Glutamatergic neuron (in vitro differentiated cells): ENCODE measurements around the gene APBB1IP. TPM values are rescaled to one million over a fixed set of nuclear protein-coding genes. Genes with fewer than 3 reads are reported as not detected.
"Not testable (repeated sequence)": the region's sequence is repeated elsewhere in the genome, so short reads cannot be mapped to it uniquely, and the experiment has no call there.

Experiments used
- DNase-seq: peaks from one replicate; pipeline ENCODE4 v3.0.0; 2022
- H3K27ac Mint-ChIP-seq: one replicate; pipeline ENCODE4 v1.8.0; 2020; ENCODE audit warnings: mild to moderate bottlenecking, mixed read lengths, inconsistent platforms; ENCODE audit not compliant: unreplicated experiment
- H3K27me3 Mint-ChIP-seq: one replicate; pipeline ENCODE4 v1.8.0; 2020; ENCODE audit warnings: mild to moderate bottlenecking, moderate library complexity, mixed read lengths, inconsistent platforms; ENCODE audit not compliant: unreplicated experiment
- H3K36me3 Mint-ChIP-seq: one replicate; pipeline ENCODE4 v1.8.0; 2020; ENCODE audit warnings: mild to moderate bottlenecking, mixed read lengths, inconsistent platforms; ENCODE audit not compliant: unreplicated experiment
- H3K4me1 Mint-ChIP-seq: one replicate; pipeline ENCODE4 v1.8.0; 2020; ENCODE audit warnings: mild to moderate bottlenecking, low read depth, mixed read lengths, inconsistent platforms; ENCODE audit not compliant: unreplicated experiment
- H3K4me3 Mint-ChIP-seq: one replicate; pipeline ENCODE4 v1.8.0; 2020; ENCODE audit warnings: mild to moderate bottlenecking, mixed read lengths, inconsistent platforms; ENCODE audit not compliant: unreplicated experiment
- H3K9me3 Mint-ChIP-seq: one replicate; pipeline ENCODE4 v1.8.0; 2020; ENCODE audit warnings: mild to moderate bottlenecking, moderate library complexity, mixed read lengths, inconsistent platforms; ENCODE audit not compliant: unreplicated experiment
- CTCF ChIP-seq: fragments of 200-600 bp; sonication (generic); IDR thresholded peaks from one replicate; pipeline ENCODE4 v1.5.0; 2021; ENCODE audit not compliant: partially characterized antibody, unreplicated experiment
- total RNA-seq: library from RNA; stranded (reverse); fragmentation: NEBNext Ultra II Directional; extraction: Animal tissue kit (Norgen Biotek cat#: 25700); gene quantifications from one replicate; pipeline ENCODE4 v1.2.1, GENCODE V29; 2021; ENCODE audit not compliant: unreplicated experiment

The APBB1IP gene
- total RNA-seq, 1 donor from 2014 or later = not detected

GRCh38 chr10:26457088-26457487 is 18.9 kb downstream of the APBB1IP start:
- TF ChIP-seq CTCF = no peak
- Mint-ChIP-seq H3K27me3 (no peaks in the 10 kb centered on the region), H3K27ac (no peak overlapping the region)

GRCh38 chr10:26460736-26461135 is 22.6 kb downstream of the APBB1IP start:
- Mint-ChIP-seq H3K36me3 (no peaks in the 10 kb centered on the region), H3K4me3 (no peak overlapping the region), H3K27me3 (no peaks in the 10 kb centered on the region), H3K4me1 (no peaks in the 10 kb centered on the region), H3K9me3 (peaks cover 2% of the 10 kb centered on the region), H3K27ac (no peak overlapping the region)
- no peak for TF ChIP-seq CTCF
- no peak for DNase-seq

More at GRCh38 chr10:26457088-26457487, 18.9 kb downstream of the APBB1IP start:
- Mint-ChIP-seq H3K36me3 (no peaks in the 10 kb centered on the region), H3K4me3 (no peak overlapping the region), H3K4me1 (no peaks in the 10 kb centered on the region), H3K9me3 (peaks cover 2% of the 10 kb centered on the region)
- no peak for DNase-seq

GRCh38 chr10:26463986-26464385 is 25.8 kb downstream of the APBB1IP start:
- no peaks in the 10 kb centered on the region for H3K36me3 Mint-ChIP-seq
- no peak overlapping the region for H3K4me3 Mint-ChIP-seq
- no peak overlapping the region for H3K27ac Mint-ChIP-seq
- no peak for DNase-seq
- no peaks in the 10 kb centered on the region for H3K4me1 Mint-ChIP-seq
- H3K27me3 Mint-ChIP-seq = no peaks in the 10 kb centered on the region
- TF ChIP-seq CTCF = no peak
- peaks cover 2% of the 10 kb centered on the region for H3K9me3 Mint-ChIP-seq

- no peaks in the 10 kb centered on the region for H3K9me3 Mint-ChIP-seq
- no peak overlapping the region for H3K4me3 Mint-ChIP-seq
- TF ChIP-seq CTCF = no peak
- H3K27ac Mint-ChIP-seq = no peak overlapping the region
- H3K36me3 Mint-ChIP-seq = no peaks in the 10 kb centered on the region
- DNase-seq = no peak
- H3K4me1 Mint-ChIP-seq = no peaks in the 10 kb centered on the region
- no peaks in the 10 kb centered on the region for H3K27me3 Mint-ChIP-seq
These were observed 26.6 kb downstream of the APBB1IP start for GRCh38 chr10:26464632-26465280.

- H3K36me3 Mint-ChIP-seq, H3K4me1 Mint-ChIP-seq, H3K27ac Mint-ChIP-seq, H3K27me3 Mint-ChIP-seq, H3K4me3 Mint-ChIP-seq, DNase-seq, H3K9me3 Mint-ChIP-seq: not testable (repeated sequence)
These were observed 28.4 kb downstream of the APBB1IP start for GRCh38 chr10:26466531-26466930.
